ENCODE measurements around the gene PNMT.
"Not testable (repeated sequence)": the region's sequence is repeated elsewhere in the genome, so short reads cannot be mapped to it uniquely, and the experiment has no call there.

The PNMT gene

DNA sequence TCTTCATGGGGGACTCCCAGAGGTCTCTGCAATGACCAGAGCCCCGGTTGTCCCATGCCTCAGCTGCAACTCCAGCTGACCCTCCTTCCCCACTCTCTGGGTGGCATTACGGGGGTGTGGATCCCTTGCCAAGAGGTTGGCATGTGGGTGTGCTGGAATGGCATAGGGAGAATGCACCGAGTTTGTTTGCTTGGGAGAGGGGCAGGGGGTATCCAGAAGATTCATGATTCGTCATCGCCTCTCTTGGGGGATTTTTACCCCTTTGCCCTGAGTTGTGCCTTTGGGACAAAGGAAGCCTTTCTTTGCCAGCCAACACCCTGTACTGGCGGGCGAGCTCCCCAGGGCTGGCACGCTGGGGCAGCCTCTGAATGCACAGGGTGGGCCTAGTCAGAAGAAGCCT, 38.1 kb downstream of the PNMT start:
- DNase-seq (ENCODE audit: low spot score) = no peak
- TF ChIP-seq, protein P1, sequence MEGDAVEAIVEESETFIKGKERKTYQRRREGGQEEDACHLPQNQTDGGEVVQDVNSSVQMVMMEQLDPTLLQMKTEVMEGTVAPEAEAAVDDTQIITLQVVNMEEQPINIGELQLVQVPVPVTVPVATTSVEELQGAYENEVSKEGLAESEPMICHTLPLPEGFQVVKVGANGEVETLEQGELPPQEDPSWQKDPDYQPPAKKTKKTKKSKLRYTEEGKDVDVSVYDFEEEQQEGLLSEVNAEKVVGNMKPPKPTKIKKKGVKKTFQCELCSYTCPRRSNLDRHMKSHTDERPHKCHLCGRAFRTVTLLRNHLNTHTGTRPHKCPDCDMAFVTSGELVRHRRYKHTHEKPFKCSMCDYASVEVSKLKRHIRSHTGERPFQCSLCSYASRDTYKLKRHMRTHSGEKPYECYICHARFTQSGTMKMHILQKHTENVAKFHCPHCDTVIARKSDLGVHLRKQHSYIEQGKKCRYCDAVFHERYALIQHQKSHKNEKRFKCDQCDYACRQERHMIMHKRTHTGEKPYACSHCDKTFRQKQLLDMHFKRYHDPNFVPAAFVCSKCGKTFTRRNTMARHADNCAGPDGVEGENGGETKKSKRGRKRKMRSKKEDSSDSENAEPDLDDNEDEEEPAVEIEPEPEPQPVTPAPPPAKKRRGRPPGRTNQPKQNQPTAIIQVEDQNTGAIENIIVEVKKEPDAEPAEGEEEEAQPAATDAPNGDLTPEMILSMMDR (IDR thresholded peaks at IDR 0.05) = no peak
- no peak overlapping the region for H3K4me3 ChIP-seq
- H3K27ac ChIP-seq = peak overlapping the region; percentile 69 to 85

DNA sequence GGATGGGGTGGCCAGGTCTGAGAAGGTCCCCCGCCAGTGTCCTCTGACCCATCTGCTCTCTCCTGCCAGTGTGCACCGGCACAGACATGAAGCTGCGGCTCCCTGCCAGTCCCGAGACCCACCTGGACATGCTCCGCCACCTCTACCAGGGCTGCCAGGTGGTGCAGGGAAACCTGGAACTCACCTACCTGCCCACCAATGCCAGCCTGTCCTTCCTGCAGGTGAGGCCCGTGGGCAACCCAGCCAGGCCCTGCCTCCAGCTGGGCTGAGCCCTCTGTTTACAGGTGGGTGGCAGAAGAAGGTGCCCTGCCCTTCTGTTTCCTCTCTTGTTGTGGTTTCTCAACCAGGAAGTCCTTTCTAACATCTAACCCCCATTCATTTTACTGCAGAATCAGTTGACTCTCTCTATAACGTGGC, 38.7 kb downstream of the PNMT start:
- Histone ChIP-seq H3K4me3 (no peak overlapping the region), H3K27ac (peak overlapping the region in 1 of 2 donors; percentile 85)
- TF ChIP-seq, protein P1 (IDR thresholded peaks at IDR 0.05) = no peak
- DNase-seq (ENCODE audit: low spot score) = no peak

DNA sequence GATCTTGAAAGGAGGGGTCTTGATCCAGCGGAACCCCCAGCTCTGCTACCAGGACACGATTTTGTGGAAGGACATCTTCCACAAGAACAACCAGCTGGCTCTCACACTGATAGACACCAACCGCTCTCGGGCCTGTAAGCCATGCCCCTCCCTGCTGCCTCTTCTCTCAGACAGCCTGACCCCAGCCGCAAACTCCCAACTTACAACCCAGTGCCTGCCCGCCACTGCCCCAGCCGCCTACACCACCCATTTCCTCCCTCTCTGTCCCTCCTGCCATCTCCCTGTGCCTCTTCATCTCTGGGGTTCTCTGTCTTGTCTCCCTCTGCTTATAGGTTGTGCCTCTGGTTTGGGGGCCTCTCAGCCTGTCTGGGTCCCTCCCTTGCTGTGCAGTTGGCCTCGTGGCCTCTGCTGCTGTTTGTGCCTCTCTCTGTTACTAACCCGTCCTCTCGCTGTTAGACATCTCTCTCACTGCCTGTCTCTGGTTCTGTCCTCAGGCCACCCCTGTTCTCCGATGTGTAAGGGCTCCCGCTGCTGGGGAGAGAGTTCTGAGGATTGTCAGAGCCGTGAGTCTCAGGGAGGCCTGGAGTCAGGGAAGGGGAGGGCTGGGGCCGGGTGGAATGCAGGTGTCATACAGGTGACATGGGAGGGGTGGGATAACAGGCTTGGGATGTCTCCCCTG, 41.2 kb downstream of the PNMT start:
- no peak for DNase-seq (ENCODE audit: low spot score)
- no peak overlapping the region for H3K4me3 ChIP-seq
- H3K27ac ChIP-seq = no peak overlapping the region
- TF ChIP-seq, protein P1 (IDR thresholded peaks at IDR 0.05) = no peak

DNA sequence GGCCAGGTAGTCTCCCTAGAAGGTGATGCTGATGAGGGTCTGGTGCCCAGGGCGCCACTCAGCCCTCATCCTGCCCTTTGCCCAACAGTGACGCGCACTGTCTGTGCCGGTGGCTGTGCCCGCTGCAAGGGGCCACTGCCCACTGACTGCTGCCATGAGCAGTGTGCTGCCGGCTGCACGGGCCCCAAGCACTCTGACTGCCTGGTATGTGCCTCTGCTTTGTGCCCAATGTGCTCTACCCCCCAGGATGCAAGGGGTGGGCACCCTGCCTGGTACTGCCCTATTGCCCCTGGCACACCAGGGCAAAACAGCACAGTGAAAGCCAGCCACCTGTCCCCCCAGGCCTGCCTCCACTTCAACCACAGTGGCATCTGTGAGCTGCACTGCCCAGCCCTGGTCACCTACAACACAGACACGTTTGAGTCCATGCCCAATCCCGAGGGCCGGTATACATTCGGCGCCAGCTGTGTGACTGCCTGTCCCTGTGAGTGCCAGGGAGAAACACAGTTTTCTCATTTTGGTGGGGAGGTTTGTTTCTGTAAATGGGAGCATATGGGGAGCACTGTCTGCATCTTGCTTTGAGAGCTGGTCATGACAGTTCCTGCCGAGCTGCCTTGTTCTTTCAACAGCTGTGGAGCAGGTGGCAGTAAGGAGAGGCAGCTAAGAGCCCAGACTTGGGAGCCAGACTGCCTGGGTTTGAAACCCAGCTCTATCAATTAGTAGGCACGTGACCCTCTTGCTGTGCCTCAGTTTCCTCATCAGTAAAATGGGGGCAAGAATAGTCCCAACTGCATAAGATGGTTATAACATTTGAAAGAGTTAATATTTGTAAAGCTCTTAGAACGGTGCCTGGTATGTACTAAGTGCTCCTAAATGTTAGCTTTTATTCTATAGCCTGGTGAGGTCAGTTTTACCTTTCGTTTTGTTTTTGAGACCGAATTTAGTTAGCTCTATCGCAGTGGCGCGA, 42.0 kb downstream of the PNMT start:
- no peak for DNase-seq (ENCODE audit: low spot score)
- Histone ChIP-seq H3K27ac (no peak overlapping the region), H3K4me3 (no peak overlapping the region)
- TF ChIP-seq, protein P1 (IDR thresholded peaks at IDR 0.05) = no peak

DNA sequence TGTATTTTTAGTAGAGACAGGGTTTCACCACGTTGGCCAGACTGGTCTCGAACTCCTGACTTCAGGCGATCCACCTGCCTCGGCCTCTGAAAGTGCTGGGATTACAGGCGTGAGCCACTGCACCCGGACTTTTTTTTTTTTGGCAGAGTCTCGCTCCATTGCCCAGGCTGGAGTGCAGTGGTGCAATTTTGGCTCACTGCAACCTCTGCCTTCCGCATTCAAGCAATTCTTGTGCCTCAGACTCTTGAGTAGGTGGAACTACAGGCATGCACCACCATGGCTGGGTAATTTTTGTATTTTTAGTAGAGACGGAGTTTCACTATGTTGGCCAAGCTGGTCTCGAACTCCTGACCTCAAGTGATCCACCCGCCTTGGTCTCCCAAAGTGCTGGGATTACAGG, 42.8 kb downstream of the PNMT start:
- not testable (repeated sequence) for DNase-seq (ENCODE audit: low spot score); H3K4me3 ChIP-seq; H3K27ac ChIP-seq

DNA sequence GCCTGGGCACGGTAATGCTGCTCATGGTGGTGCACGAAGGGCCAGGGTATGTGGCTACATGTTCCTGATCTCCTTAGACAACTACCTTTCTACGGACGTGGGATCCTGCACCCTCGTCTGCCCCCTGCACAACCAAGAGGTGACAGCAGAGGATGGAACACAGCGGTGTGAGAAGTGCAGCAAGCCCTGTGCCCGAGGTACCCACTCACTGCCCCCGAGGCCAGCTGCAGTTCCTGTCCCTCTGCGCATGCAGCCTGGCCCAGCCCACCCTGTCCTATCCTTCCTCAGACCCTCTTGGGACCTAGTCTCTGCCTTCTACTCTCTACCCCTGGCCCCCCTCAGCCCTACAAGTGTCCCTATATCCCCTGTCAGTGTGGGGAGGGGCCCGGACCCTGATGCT, 43.6 kb downstream of the PNMT start:
- TF ChIP-seq, protein P1 (IDR thresholded peaks at IDR 0.05) = no peak
- Histone ChIP-seq H3K27ac (no peak overlapping the region), H3K4me3 (no peak overlapping the region)
- DNase-seq (ENCODE audit: low spot score) = no peak

DNA sequence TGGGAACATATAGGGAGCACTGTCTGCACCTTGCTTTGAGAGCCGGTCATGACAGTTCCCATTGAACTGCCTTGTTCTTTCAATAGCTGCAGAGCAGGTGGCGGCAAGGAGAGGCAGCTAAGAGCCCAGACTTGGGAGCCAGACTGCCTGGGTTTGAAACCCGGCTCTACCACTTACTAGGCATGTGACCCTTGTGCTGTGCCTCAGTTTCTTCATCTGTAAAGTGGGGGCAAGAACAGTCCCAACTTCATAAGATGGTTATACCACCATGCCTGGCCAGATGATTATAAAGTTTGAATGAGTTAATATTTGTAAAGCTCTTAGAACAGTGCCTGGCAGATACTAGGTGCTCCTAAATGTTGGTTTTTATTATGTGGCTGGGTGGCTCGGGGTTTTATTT, 46.0 kb downstream of the PNMT start:
- TF ChIP-seq, protein P1 (IDR thresholded peaks at IDR 0.05) = no peak
- no peak overlapping the region for H3K27ac ChIP-seq

More for the DNA sequence above, 46.0 kb downstream of the PNMT start:
- DNase-seq (ENCODE audit: low spot score) = no peak
- no peak overlapping the region for H3K4me3 ChIP-seq

Data from coronary artery (tissue), 2 donors.